GM18951 (cell line): ENCODE data around the gene PPFIA4.

Experiments
- POLR2A ChIP-seq: IDR thresholded peaks from 4 replicates; pipeline ENCODE4 v1.6.1; 2011; ENCODE audit warnings: mild to moderate bottlenecking; ENCODE audit not compliant: insufficient read length, insufficient read depth; ENCODE audit errors: extremely low read depth
- in situ Hi-C: fragments of 300-500 bp; cut with MboI; formaldehyde crosslinking; loops from one replicate; pipeline ENCODE4 v1.12.0; 2022; ENCODE audit warnings: low sequenced_read_pairs, mixed read lengths, inconsistent platforms; ENCODE audit not compliant: unreplicated experiment

Gene PPFIA4

GRCh38 chr1:203065191-203065590 is 38.9 kb downstream of the PPFIA4 start:
- in situ Hi-C loops, result no loop called here
- TF ChIP-seq POLR2A, result no peak

GRCh38 chr1:203065986-203066385 is 39.7 kb downstream of the PPFIA4 start:
- in situ Hi-C loops, result no loop called here

GRCh38 chr1:203066965-203067364 is 40.7 kb downstream of the PPFIA4 start:
- TF ChIP-seq POLR2A, result no peak
- in situ Hi-C loops, result no loop called here

More at GRCh38 chr1:203065986-203066385, 39.7 kb downstream of the PPFIA4 start:
- TF ChIP-seq POLR2A, result no peak

GRCh38 chr1:203069030-203069747 is 42.9 kb downstream of the PPFIA4 start:
- in situ Hi-C loops, result no loop called here

GRCh38 chr1:203072002-203072602 is 45.8 kb downstream of the PPFIA4 start:
- in situ Hi-C loops, result no loop called here
- TF ChIP-seq POLR2A, result no peak

More at GRCh38 chr1:203069030-203069747, 42.9 kb downstream of the PPFIA4 start:
- TF ChIP-seq POLR2A, result no peak

- in situ Hi-C loops, result no loop called here
- TF ChIP-seq POLR2A, result no peak
Measured at GRCh38 chr1:203072911-203073310, 46.6 kb downstream of the PPFIA4 start.

- in situ Hi-C loops, result no loop called here
- TF ChIP-seq POLR2A, result no peak
Measured at GRCh38 chr1:203073469-203073868, 47.2 kb downstream of the PPFIA4 start.

- no peak for TF ChIP-seq POLR2A
Measured at GRCh38 chr1:203074610-203075009, 48.3 kb downstream of the PPFIA4 start.

GRCh38 chr1:203075236-203076030 is 49.1 kb downstream of the PPFIA4 start:
- TF ChIP-seq POLR2A, result no peak
- in situ Hi-C loops, result no loop called here

More at GRCh38 chr1:203074610-203075009, 48.3 kb downstream of the PPFIA4 start:
- in situ Hi-C loops, result no loop called here

- in situ Hi-C loops, result no loop called here
- TF ChIP-seq POLR2A, result no peak
Measured at GRCh38 chr1:203076031-203076511, 49.8 kb downstream of the PPFIA4 start.

GRCh38 chr1:203077367-203077766 is 51.1 kb downstream of the PPFIA4 start:
- in situ Hi-C loops, result no loop called here
- no peak for TF ChIP-seq POLR2A

- in situ Hi-C loops, result no loop called here
Measured at GRCh38 chr1:203077956-203078355, 51.7 kb downstream of the PPFIA4 start.

GRCh38 chr1:203078478-203078877 is 52.2 kb downstream of the PPFIA4 start:
- in situ Hi-C loops, result no loop called here
- no peak for TF ChIP-seq POLR2A

More at GRCh38 chr1:203077956-203078355, 51.7 kb downstream of the PPFIA4 start:
- TF ChIP-seq POLR2A, result no peak
